Erythroblast (primary cell): ENCODE data around the gene AARS2.

Source experiments
- GATA1 ChIP-seq: IDR thresholded peaks from 2 replicates; pipeline ENCODE4 v1.6.1; 2011; ENCODE audit warnings: low read depth, mild to moderate bottlenecking, control low read depth, low read length, moderate library complexity
- POLR2A ChIP-seq: IDR thresholded peaks from 2 replicates; pipeline ENCODE4 v1.6.1; 2011; ENCODE audit warnings: mild to moderate bottlenecking, low read length

GRCh38 chr6:44271914-44272313, 41.2 kb downstream of the AARS2 start:
- TF ChIP-seq POLR2A = no peak
- no peak for TF ChIP-seq GATA1
